GM19240 (cell line): ENCODE measurements around the gene PRSS56.

Experiments
- DNase-seq: peaks from one replicate; pipeline ENCODE4 v3.0.0; 2011; ENCODE audit warnings: low spot score; ENCODE audit not compliant: insufficient read length

PRSS56 gene

DNA sequence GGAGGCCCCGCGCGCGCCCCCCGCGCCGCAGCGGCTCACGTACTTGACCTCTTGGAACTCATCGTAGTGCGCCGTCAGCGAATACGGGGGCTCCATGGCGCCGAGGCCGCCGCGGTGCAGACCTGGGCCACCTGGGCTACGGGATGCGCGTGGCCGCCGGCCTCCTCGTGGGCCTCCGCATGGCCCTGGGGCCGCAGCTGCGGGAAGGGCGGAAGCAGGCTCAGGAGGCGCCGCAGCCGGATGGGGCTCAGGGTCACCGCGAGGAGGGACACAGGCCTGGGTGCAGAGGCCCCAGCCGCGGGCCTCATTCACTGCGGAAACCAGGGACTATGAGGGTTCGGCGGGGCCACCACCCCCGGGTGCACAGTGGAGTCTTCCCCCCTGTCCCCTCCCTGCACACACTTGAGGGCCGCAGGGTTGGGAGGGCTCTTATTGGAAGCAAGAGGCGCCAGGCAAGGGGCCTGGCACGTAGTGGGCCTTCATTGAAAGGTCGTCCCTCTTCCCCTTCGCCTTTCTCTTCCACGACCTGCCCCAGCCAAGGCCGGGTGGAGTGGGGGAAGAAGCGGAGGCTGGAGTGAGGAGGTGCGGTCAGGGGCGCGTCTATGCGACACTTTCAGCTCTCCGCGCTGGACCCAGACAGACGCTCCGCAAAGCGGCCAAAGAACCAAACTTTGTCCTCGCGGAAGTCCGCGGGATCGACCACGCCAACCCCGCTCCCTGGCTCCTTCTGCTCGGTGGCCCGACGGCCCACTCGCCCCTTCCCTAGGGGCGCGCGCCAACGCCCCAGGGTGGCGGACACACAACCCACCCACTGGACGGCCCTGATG is 33.4 kb upstream of the PRSS56 start:
- DNase-seq, result no peak

GRCh38 chr2:232487385-232488096 is 32.6 kb upstream of the PRSS56 start, which contains the start of gene ECEL1:
Gene ECEL1 (minus strand): TSS chr2:232487834. CDS start chr2:232486653, 1,181 bp downstream.
- no peak for DNase-seq

GRCh38 chr2:232488097-232488711 is 32.0 kb upstream of the PRSS56 start:
- DNase-seq, result no peak

- no peak for DNase-seq
Measured at GRCh38 chr2:232488721-232489300, 31.4 kb upstream of the PRSS56 start.

DNA sequence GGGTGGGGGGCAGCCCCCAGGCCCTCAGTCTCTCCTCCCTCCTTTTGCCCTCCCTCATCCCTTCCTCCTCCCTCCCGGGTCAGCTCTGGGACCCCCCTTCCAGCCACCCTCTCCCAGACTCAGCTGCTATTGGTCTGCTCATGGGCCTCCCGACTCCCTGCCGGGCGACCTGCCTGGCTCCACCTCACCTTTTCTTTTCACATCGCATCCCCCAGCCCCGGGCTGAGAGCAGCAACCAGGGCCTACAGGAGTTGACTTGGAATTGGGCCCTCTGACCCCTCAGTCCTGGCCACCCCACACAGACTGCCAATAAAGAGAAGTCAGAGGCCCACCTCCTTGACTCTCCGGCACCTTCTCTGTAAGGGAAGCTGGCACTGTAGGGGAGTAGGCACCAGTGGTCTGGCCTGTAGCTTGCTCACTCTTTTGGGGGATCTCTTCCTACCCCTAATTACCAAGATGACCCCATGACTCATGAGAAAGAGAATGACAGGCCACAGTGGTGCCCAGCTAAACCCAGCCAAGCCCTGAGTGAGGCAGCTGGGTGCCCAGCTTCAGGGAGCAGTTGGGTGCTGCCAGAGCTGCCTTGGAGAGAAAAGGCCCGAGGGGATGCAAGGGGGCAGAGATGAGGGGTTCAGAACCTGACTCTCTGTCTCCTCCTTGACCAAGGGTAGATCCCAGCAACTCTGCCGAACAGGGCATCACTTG is 30.5 kb upstream of the PRSS56 start:
- DNase-seq, result no peak

- DNase-seq, result no peak
Measured at GRCh38 chr2:232490221-232491138, 29.7 kb upstream of the PRSS56 start.

DNA sequence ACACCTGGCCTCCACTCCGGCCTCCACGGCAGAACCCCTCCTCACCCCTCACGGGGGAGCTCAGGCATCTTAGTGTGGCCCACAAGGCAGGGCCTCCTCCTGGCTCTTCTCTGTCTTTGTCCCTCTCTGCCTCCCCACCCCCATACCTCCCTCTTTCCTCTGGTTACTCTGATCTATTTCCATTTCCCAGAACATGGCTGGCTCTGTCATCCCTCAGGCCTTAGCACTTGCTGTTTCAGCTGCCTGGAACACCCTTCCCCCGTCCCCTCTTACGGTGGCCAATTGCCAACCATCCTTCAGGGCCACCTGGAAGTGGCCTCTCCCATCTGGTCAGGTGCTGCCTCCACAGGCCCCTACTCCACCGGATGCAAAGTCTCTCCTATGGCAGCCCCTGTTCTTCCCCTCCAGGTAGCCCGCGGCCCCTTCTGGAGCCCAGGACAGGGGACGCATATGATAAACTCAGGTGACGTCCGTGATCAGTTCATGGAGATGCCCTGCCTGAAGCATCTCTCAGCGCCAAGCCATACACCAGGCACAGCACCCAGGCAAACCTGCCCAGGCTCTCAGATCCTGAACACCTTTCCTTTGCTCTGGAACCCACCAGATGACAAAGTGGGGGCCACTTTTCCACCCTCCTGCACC is 28.9 kb upstream of the PRSS56 start:
- DNase-seq, result no peak

GRCh38 chr2:232492236-232492848 is 27.8 kb upstream of the PRSS56 start:
- DNase-seq, result no peak

GRCh38 chr2:232492963-232493700 is 27.1 kb upstream of the PRSS56 start:
- no peak for DNase-seq

DNA sequence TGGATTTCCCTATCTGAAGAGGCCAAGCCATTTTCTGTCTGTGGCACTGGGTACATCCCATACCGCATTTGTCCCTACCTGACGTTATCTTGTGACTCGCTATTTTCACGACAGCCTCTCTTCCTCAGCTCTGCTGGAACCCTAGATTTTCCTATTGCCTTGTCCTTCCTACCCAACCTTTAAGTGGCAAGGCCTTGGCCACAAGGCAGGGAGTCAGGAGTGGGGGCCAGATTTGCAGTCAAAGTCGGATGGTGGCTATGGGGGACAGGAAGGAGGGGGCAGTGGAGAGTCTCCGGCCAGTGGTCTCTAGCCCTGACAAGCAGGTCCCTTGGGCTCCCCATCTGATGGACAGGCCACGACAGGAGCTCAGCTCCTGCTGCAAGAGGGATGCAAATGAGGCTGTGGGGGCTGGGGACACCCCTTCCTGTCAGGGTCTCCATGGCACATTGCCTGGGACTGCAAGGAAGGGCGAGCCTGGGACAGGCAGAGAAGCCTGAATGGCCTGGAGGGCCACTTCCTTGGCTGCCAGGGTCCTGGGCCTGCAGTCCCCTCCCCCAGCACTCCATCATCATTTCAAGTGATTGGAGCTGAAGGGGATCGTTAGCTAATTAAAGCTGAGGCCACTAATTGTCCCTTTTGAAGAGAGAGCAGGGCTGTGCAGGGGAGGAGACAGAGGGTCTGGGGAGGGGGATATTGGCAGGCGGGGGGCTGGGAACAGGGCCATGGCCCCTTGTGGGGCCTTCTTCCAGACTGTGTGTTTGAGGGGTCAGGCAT is 26.3 kb upstream of the PRSS56 start:
- DNase-seq, result no peak

DNA sequence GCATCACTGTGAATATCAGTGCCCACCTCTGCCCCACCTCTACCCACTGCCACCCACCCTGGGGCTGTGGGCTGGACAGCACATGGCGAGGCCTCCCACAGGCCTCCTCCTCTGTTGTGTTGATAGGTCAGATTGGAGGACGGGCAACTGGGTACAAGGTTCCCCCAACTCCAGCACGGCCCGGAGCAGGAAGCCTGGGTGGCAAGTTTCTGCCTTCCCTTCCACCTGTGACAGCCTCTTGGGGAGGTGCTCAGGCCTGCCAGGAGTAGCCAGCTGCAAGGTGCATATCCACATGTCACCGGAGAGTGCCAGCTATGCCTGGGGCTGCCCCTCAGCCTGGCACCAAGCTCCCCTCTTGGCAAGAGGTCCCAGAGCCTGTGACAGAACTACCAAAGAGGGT is 25.6 kb upstream of the PRSS56 start:
- DNase-seq, result no peak

- DNase-seq, result no peak
Measured at GRCh38 chr2:232495292-232495691, 24.9 kb upstream of the PRSS56 start.

- DNase-seq, result no peak
Measured at GRCh38 chr2:232496501-232497270, 23.5 kb upstream of the PRSS56 start.

GRCh38 chr2:232497348-232497747 is 22.8 kb upstream of the PRSS56 start:
- DNase-seq, result no peak

DNA sequence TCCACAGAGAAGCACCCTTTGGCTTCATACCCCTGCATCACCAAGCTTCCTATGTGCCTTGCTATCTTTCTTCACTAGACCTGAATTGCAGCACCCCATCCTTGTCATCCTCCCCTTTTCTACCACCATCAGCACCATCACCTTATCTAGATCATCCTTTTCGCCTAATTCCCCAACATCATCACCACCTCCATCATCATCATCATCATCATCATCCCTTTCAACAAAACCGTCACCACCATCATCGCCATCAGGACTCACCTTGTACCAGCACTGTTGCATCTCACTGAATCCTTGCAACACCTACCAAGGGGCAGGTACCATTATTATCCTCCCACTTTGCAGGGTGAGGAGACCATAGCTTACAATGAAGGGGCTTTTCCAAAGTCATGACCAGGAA is 21.7 kb upstream of the PRSS56 start:
- no peak for DNase-seq

DNA sequence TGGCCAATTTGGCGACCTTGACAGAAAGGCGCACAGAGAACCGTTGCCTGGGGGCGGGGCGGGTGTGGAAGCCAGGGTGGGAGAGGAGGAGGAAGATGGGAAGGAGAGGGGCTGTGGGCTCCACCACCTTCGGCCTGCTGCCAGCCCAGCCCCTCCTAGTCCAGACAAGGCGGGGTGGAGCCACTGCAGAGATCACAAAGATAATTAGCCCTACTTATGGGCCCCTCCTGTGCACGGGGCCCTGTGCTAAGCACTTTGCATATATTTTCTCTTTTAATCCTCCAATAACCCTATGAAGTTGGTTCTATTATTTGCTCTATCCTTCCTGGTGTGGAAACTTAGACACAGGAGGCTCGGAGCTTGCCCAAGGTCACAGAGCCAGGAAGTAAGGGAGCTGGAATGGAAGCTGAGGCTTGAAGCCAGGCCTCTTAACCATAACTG is 18.8 kb upstream of the PRSS56 start:
- no peak for DNase-seq

DNA sequence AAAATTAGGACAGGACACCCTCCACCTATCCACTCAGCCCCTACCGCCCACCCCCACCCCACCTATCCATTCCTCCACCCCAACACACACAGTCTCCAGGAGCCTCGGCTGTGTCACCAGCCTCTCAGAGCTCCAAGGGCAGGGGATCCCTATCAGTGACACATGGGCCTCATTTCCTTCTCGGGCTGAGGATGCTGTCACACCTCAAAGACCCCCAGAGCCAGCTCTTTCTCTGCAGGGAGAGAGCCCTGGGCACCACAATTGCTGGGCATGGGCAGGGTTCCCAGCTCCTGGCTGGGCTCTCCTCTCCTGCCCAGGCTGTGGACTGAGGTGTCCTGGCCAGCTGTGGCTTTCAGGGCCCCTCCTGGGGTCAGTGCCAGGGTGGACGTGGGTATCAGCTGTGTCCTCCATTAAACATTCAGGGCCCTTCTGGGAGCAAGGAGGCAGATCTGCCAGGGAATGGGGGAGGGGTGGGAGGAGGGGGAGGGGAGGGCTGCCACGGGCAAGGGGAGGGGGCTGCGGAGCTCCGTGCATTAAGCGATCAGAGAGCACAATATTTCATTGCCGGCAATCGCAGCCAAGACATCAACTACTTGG is 18.3 kb upstream of the PRSS56 start:
- no peak for DNase-seq
